Stimulated activated CD8-positive, alpha-beta memory T cell treated with anti-CD3 and anti-CD28 coated beads, Interleukin-4, amount 100 ng/mL, for 24 hours (primary cell): Measurements from ENCODE around the gene MMD2.
"Not testable (repeated sequence)": the region's sequence is repeated elsewhere in the genome, so short reads cannot be mapped to it uniquely, and the experiment has no call there.

Experiments
- DNase-seq: peaks from one replicate; pipeline ENCODE4 v3.0.0-alpha.2; 2020; ENCODE audit warnings: low read depth

Gene MMD2

DNA sequence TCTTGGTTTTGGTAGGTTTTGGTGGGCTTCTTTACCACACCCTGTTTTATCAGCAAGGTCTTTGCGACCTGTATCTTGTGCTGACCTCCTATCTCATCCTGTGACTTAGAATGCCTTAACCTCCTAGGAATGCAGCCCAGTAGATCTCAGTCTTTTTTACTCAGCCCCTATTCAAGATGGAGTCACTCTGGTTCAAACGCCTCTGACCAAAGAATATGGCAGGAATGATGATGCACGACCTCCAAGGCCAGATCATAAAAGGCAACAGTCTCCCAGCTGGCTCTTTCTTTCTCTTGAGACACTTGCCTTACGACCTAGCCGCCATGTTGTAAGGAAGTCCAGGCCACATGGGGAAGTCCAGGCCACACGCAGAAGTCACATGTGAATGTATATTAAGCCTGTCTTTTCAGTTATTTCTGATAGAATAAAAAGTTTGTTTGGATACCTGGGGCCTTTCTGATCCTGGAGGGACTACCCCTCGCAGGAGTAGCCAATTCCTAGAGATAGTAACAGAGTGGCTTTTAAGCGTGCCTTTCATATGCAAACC lies 65.0 kb downstream of the MMD2 start:
- DNase-seq = no peak

DNA sequence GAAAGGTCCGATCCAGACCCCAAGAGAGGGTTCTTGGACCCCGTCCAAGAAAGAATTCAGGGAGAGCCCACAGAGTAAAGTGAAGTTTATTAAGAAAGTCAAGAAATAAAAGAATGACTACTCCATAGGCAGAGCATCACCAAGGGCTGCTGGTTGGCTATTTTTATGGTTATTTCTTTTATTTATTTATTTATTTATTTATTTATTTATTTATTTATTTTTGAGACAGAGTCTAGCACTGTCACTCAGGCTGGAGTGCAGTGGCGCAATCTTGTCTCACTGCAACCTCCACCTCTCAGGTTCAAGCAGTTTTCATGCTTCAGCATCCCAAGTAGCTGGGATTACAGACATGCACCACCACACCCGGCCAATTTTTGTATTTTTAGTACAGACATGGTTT lies 65.8 kb downstream of the MMD2 start:
- not testable (repeated sequence) for DNase-seq

DNA sequence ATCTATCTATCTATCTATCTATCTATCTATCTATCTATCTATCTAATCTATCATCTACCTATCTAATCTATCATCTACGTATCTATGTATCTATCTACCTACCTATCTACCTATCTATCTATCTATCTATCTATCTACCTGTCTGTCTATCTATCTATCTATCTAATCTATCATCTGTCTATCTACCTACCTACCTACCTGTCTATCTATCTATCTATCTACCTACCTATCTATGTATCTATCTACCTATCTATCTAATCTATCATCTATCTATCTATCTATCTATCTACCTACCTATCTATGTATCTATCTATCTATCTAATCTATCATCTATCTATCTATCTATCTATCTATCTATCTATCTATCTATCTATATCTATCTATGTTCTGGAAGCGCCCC lies 67.5 kb downstream of the MMD2 start:
- DNase-seq = not testable (repeated sequence)

DNA sequence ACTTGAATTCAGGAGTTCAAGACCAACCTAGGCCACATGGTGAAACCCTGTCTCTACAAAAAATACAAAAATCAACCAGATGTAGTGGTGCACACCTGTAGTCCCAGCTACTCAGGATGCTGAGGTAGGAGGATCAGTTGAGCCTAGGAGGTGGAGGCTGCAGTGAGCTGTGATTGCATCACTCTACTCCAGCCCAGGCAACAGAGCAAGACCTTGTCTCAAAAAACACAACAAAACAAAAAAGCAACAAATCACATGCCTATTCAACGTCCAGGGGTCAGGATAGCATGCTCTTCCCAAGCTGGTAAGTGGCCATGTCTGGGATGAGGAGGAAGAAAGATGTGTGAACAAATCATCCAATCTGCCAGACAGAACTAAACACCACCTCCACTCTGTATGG lies 69.3 kb downstream of the MMD2 start:
- no peak for DNase-seq

DNA sequence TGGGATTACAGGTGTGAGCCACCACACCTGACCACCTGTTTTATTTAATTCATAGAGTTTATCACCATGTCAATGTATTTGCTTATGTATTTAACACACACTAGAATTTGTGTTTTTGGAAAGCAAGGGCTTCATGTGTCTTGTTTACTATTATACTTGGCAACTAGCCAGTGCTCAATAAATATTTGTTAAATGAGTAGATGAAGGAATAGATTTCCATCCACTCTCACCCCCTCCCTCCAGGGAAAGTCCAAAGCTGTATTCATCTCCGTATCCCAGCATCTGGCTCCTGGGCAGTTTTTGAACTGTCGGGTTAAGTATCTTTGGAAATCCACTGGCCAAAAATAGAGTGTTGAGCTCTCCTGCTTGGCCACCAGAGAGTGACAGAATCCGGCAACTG lies 70.8 kb downstream of the MMD2 start:
- DNase-seq = no peak

DNA sequence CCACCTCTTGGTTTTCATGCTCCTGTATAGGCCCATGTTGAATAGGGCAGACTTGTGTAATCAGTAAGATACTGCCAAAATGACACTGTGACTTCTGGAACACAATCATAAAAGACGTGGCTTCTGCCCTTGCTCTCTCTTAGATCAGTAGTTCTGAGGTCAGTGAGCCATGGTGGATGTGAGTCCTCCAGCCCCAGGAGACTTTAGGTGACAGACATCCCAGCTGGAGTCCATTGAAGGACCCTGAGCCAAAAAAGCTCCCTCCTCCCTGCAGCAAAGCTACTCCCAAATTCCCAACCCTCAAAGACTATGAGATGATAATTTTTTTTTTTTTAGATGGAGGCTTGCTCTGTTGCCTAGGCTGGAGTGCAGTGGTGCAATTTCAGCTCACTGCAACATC lies 72.3 kb downstream of the MMD2 start:
- DNase-seq = no peak

DNA sequence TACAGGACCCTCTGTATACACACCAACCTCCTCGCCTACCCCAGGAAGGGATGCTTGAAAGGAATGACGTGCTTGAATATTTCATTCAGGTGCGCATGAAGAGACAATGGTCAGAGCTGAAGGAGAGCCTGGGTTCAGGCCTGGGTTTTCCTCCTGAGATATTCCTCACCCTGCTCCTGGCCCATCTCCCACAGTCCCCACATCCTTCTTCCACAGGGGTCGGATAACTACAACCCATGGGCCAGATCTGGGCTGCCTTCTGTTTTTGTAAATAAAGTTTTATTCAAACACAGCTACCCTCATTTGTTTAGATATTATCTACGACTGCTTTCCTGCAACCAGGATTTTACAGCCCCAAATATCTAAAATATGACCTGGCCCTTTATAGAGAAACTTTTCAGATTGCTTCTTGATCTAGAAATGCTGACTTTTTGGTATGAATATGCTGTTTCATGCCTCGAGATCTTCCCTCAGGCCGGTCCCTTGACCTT lies 73.6 kb downstream of the MMD2 start:
- DNase-seq = no peak

DNA sequence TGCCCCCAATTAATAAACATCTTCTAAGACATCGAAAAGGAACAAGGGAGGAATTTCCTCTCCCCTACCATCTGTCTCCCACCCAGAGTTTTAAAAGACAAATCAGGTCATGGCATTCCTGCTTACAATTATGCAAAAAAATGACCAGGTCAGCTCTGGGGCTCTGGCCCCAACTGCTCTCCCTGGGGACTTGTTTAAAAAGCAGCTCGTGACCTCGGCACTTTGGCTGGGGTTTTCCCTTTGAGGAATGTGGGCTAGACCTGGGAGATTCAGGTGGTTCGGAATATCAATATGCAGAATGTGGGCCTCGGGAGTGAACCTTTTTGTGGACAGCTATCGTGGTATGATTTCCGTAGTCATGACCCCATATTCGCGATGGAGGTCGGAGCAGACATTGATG lies 74.8 kb downstream of the MMD2 start:
- no peak for DNase-seq

DNA sequence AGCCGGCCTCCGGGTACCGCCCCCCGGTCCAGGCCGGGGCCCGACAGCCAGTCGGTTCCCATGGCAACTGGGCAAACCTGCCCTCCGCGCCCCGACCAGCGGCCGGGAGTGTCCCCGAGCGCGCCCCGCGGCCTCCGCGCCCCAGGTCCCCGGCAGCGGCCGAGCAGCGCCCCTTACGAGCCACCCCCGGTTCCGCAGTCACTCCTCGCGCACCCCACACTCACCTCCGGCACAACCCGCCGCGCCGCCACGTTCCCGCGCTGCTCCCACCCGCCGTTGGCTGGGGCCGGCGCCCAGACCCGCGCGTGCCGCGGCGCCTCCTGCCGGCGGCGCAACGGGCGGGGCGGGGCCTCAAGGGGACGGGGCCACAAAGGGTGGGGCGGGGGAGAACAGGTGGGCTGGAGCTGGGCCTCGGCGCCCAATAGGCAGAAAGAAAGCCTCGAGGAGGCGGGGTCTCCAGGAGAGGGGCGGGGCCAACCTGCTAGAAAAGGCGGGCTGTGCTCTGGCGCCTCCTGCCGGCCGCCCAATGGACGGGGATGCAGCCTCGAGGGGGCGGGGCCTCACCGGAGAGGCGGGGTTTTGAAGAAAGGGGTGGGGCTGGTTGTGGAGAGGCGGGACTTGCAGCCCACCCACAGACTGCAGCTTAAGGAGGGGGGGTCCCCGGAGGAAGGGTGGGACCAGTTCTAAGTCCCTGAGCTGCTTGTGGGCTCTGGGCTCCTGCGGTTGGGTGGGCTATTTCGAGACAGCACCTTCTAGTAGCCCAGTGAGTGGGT lies 75.4 kb downstream of the MMD2 start, which contains the start of gene RADIL:
Gene RADIL, minus strand, starts transcription at position 345 of the 773 bp plus-strand sequence. CDS start 5,577 bp downstream, outside the sequence.
- peak; percentile 82 for DNase-seq

DNA sequence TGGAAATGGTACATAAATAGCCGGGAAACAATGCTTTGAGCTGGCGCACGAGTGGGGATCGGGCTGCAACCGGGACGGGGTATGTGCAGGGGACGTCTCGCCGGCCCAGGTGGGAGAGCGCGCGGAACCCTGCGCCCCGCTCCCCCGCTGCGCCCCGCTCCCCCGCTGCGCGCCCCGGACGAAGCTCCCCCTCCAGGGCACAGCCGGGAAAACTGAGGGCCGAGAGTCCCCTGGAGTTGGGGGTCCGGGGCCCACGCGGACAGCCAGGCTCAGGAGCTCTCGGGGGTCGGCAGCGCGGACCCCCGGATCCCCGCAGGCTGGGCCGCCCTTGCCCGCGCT lies 76.0 kb downstream of the MMD2 start:
- no peak for DNase-seq

DNA sequence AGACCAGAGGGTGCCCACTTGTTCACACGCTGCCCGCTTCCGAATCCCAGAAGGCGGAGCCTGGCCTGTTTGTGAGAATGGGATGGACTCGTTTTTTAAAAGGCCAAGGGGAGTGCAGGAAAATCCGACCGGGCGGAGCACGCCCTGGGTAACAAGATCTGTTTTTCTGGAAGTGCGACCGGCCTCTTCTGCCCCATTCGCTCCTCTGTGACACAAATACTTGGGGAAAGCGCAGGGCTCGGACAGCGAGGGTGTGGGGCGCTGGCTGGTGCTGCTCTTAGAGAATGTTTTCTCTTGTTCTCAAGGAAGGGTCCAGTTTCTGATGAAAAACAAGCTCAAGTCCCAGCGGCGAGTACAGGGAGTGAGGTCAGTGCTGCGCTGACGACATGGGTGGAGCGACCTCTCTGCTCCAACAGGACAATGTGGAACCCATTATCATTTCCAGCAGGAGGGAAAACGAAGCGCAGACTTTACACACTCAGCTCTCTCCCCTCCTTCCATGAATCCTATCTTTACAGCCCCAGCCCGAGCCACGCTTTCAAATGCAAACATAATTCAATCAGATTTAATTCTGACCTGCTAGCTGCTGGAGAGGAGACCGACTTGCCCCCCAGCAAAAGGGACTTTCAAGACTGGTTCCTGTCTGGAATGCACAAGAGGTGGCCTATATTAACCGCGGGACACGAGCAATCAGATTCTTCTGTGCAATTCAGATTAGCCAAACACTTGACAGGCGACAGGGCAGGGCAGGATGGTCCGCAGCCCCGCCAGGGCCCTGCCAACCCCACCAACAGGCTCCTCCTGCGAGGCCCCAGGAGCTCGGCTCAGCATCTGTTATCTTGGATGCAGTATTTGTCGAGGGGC lies 76.6 kb downstream of the MMD2 start:
- DNase-seq = no peak

DNA sequence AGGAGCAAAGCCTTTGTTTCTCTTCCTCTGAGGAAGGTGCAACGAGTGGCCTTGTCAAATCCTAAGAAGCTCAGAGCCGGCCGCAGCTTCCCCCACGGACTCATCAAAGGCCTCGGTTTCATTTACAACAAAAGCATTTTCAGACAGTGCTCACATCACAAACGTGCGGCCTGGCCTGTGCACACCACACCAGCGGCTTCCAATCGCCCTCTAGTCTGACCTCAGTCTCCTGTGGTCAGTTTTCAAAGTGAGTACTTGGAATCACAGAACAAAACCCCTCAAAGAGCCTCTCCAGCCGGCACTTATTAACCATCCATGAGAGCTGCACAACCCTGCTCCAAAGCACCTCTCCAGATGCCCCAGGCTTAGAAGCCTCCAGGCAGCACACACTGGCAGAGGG lies 78.8 kb downstream of the MMD2 start:
- no peak for DNase-seq

DNA sequence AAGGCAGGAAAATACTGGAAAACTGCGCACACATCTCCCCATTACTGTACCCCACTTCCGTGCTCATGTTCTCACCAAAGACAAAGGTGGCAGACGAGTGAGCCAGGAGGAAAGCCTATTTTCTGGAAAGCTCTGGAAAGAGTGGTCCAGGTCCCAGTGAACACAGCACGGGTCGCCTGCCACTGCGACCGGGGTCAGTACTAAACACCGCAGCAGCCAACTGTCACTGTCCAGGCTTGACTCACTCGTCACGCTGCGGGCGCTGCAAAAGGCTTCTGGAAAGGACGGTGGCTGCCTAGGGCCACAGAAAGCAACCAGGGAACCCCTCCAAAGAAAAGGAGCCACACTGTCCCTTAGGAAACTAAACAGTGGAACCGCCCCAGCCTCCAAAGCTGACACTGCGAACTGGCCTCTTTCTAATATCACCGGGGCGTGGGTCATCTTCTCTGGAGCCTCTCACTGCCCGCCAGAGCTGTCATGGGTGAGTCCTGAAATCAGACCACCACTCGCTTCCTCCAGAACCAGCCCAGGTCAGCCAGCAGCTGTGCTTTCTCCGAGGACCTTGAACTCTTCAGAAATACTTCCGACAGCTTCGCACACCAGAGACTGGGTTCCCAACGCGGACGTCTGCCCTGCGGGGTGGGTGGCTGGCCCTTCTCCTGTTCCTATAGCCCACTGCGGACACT lies 79.4 kb downstream of the MMD2 start:
- DNase-seq = no peak

DNA sequence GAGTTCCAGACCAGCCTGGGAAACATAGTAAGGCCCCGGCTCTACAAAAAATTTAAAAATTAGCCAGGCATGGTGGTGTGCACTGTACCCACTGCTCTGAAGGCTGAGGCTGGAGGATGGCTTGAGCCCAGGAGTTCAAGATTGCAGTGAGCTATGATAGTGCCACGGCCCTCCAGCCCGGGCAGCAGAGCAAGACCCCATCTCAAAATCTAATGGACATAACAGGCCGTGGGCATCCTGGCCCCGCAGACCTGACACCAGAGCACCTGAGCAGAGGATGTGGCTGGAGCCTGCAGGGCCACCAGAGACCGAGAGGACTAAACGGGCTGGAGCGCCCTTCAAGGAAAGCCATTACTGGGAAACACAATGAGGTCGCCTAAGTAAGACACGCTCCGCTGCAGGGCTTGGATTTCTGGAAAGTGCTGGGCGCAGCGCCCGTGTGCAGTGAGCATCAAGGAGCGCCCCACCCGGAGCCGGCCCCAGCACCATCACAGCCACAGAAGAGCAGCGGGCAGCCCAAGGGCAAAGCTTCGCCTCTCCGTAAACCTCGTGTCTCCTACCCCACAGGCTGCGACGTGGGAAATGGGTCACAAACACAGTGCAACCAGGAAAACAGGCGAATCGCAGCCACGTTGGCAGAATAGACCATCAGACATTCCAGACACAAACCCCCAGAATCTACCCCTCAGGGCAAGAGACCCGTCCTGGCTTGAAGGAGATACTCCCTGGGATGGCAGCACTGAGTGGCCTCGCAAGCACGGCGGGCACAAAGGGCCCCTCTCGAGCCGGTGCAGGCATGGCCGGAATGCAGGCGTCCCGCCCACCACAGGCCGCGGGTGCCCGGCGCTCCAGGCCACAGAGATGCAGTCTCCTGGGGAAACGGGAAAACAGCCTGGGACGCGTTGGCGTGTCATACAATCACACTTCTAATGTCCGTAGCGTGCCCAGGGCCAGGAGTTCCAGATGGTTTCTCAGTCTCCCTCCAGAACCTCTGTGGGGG lies 80.4 kb downstream of the MMD2 start:
- no peak for DNase-seq

DNA sequence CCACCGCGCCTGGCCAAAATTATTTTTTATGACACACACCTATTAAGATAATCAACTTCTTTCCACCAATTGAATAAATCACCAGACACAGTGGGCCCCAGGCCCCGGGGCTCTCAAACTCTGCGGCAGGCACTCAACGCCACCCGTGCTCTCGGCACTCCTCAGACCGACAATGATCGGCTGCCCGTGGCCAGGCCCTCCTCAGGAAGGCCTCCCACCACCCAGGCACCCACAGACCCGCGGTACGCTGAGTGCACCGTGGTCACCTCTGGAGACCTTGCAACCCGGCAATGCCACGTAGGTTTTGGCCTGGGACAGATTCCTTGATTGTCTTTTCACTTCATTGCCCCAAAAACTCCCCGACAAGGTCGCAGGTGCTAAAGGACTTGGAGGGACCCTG lies 82.4 kb downstream of the MMD2 start:
- DNase-seq = no peak

DNA sequence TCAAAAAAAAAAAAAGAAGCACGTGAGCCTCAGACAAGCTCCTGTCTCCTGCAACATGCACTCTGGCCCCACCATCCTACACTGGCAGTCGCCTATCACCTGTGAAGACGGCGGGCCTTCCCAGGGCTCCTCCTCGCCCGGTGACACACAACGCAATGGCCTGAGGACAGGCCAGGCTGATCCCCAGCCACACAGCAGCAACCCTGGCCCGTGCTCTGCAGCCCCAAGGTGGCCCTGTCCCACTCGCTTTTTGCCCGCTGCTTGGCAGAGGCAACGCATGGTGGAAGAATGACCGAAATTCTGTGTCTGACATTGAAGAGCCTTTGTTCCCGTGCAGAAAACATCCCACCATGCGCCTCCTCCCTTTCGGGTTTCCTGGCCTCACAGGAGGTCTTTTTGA lies 83.6 kb downstream of the MMD2 start:
- no peak for DNase-seq

DNA sequence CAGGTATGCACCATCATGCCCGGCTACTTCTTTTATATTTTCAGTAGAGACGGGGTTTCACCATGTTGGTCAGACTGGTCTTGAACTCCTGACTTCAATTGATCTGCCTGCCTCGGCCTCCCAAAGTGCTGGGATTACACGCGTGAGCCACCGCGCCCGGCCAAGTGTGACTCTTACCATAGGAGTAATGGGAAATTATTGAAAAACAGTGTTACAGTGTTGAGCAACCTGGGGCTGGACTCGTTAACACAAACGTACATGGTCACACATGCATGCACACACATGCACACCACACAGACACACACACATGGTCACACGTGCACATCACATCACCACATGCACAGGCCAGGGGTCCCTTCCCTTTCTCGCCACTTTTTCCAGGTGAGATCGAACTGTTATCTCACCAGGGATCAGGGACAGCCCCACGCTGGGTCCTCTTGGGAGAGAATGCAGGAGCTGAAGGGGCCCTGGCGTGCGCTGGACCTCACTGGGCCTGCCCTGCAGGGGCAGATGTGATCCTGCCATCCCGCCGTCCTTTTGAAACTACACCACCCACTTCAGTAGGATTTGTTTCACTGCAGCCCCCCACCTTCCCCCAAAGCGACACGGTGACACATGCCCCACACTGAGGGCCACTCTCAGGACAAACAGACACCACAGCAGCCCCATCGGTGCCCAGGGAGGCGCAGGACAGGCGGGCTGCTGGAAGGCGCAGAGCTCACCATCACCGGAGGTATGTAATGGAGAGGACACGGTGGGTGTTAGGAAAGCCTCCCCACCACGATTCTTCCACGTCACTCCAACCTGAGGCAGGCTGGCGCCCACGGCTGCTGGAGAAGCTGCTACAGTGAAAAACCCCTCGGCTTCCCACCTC lies 85.7 kb downstream of the MMD2 start:
- no peak for DNase-seq

DNA sequence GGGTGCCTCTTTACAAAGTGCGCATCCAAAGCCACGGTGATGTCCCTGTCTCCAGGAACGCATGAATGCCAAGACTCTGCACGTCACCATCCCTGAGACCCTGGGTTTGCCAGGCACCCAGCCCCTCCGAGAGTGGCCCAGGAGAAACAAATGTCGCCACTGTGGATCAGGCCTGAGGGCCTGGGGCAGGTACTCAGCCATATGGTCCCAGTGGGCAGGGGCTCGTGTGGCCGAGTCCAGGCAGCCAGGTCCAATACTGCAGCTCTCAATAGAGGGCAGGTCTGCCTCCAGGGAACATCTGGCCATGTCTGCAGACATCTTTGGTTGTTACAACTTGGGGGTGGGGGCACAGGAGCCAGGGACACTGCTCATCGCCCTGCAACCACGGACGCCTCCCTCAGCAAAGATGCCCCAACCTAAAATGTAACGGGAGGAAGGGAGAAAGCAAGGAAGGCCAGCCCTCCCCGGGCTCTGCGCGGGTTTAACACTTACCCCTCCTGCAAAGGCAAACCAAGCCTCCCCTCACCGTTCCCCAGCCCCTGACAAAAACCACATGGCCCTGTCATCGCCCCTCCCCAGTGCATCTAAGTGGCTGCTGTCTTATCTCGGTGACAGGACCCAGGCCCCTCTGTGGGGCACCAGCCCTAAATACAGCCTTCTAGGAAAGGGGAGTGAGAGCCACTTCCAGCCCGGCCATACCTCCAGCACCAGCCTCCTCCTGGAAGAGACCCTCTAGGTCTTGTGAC lies 86.9 kb downstream of the MMD2 start:
- no peak for DNase-seq

DNA sequence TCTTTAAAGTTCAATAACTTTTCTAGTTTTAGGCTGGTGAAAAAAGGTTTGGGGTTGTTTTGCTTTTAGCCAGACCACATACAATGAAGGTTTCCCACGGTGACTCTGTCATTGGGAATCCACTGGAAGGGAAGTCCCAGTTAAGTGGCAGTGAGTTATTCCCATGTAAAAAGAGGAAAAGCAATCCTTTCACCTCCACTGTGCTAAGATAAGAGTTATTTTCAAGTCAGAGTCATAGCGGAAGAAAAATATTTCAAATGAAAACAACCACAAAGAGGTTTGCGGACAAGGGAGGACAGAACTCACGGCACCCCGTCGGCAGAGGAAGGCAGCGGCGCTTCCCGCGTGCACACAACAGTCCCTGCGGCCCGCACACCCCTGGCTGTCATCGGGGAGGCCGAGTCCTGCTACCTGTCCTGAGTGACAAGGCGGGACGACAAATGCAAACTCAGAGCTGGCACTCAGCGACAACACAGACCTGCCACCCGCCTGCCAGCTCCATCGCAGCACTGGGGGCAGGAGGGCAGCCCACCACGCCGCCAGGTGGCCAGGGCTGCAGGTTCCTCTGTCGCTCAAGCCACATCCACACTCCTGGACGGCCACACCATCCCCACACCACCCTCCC lies 87.8 kb downstream of the MMD2 start:
- DNase-seq = no peak
